Measurements from ENCODE around the gene CHSY1. TPM values are rescaled to one million over a fixed set of nuclear protein-coding genes. Genes with fewer than 3 reads are reported as not detected.

Gene CHSY1
- total and polyA plus RNA-seq, 2 donors (not counting 1 experiment from before 2014, with no cell fraction given): 4.7 to 20.3 TPM

GRCh38 chr15:101266034-101266433, 14.2 kb upstream of the CHSY1 start:
- POLR2A ChIA-PET: no interaction called here
- H3K27ac Mint-ChIP-seq: no peak overlapping the region
- WGBS (ENCODE audit: insufficient coverage): 85% methylated on average over 3 of the region's 3 CpGs
- Histone ChIP-seq H3K27ac (ENCODE audit: low read length in 2 of 2) (no peak overlapping the region), H2AFZ (ENCODE audit: insufficient read depth, low read depth, low read length, poor library complexity, severe bottlenecking) (no peak overlapping the region), H3K4me1 (ENCODE audit: control insufficient read depth in 2 of 2, insufficient read depth in 2 of 2, low read length in 2 of 2) (no peaks in the 10 kb centered on the region), H4K20me1 (ENCODE audit: control insufficient read depth, insufficient read depth, low read length, poor library complexity, severe bottlenecking) (no peaks in the 10 kb centered on the region), H3K27me3 (replicated peaks in 1 of 4; ENCODE audit: control extremely low read depth in 1 of 4, control insufficient read depth in 3 of 4, insufficient read depth in 4 of 4, low read length in 3 of 4) (peaks cover 0 to 5% (median 0%) of the 10 kb centered on the region in 4 experiments), H3K9ac (ENCODE audit: low read length) (no peak overlapping the region), H3K9me3 (ENCODE audit: control extremely low read depth in 1 of 3, control insufficient read depth in 2 of 3, insufficient read depth in 1 of 3, low read length in 2 of 3) (no peaks in the 10 kb centered on the region), H3K4me2 (replicated peaks; ENCODE audit: low read depth, low read length, poor library complexity, severe bottlenecking) (no peak overlapping the region), H3K36me3 (replicated peaks in 1 of 2; ENCODE audit: control extremely low read depth in 1 of 2, control insufficient read depth in 1 of 2, extremely low read depth in 1 of 2, insufficient read depth in 2 of 2, low read length in 1 of 2) (peaks cover 0 to 8% of the 10 kb centered on the region in 2 experiments), H3K4me3 (ENCODE audit: control extremely low read depth in 1 of 5, extremely low read depth in 1 of 5, insufficient read depth in 1 of 5, low read depth in 2 of 5, low read length in 4 of 5) (no peak overlapping the region), H3K79me2 (ENCODE audit: control insufficient read depth, insufficient read depth, low read length) (no peaks in the 10 kb centered on the region)
- no peak for TF ChIP-seq EZH2 (IDR thresholded peaks at IDR 0.05; ENCODE audit: borderline replicate concordance, insufficient read depth, low read depth, low read length, poor library complexity, severe bottlenecking)
- H3K4me1 Mint-ChIP-seq: no peaks in the 10 kb centered on the region
- CTCF ChIA-PET: interaction anchor here (1.6 kb wide), 1 partner anchor 8 kb away, joined by 12 read pairs; no protein-coding TSS in a partner anchor
- DNase-seq: no peak
- intact Hi-C loops (cut with micrococcal nuclease): no loop called here
- H3K9me3 Mint-ChIP-seq (ENCODE audit: insufficient read depth): no peaks in the 10 kb centered on the region
- H3K4me3 Mint-ChIP-seq: no peak overlapping the region
- no peak for ATAC-seq (ENCODE audit: low read depth)
- H3K27me3 Mint-ChIP-seq: no peaks in the 10 kb centered on the region

GRCh38 chr15:101264911-101265641, 13.2 kb upstream of the CHSY1 start:
- Mint-ChIP-seq H3K4me3 (no peak overlapping the region), H3K4me1 (no peaks in the 10 kb centered on the region), H3K27ac (no peak overlapping the region), H3K27me3 (peaks cover 2% of the 10 kb centered on the region), H3K9me3 (ENCODE audit: insufficient read depth) (no peaks in the 10 kb centered on the region)
- intact Hi-C loops (cut with micrococcal nuclease): no loop called here
- no peak for DNase-seq
- H3K4me2 ChIP-seq (replicated peaks; ENCODE audit: low read depth, low read length, poor library complexity, severe bottlenecking): no peak overlapping the region
- no peaks in the 10 kb centered on the region for H3K36me3 ChIP-seq (replicated peaks in 1 of 2; ENCODE audit: control extremely low read depth in 1 of 2, control insufficient read depth in 1 of 2, extremely low read depth in 1 of 2, insufficient read depth in 2 of 2, low read length in 1 of 2)
- H3K9ac ChIP-seq (ENCODE audit: low read length): no peak overlapping the region
- H3K27ac ChIP-seq (ENCODE audit: low read length in 2 of 2): no peak overlapping the region
- H2AFZ ChIP-seq (ENCODE audit: insufficient read depth, low read depth, low read length, poor library complexity, severe bottlenecking): no peak overlapping the region
- H3K9me3 ChIP-seq (ENCODE audit: control extremely low read depth in 1 of 3, control insufficient read depth in 2 of 3, insufficient read depth in 1 of 3, low read length in 2 of 3): no peaks in the 10 kb centered on the region
- ATAC-seq (ENCODE audit: low read depth): no peak
- no peaks in the 10 kb centered on the region for H3K79me2 ChIP-seq (ENCODE audit: control insufficient read depth, insufficient read depth, low read length)
- no peaks in the 10 kb centered on the region for H4K20me1 ChIP-seq (ENCODE audit: control insufficient read depth, insufficient read depth, low read length, poor library complexity, severe bottlenecking)
- 88% methylated on average over 17 of the region's 17 CpGs for WGBS (ENCODE audit: insufficient coverage)
- TF ChIP-seq CTCF (IDR thresholded peaks at IDR 0.05) (no peak), EZH2 (IDR thresholded peaks at IDR 0.05; ENCODE audit: borderline replicate concordance, insufficient read depth, low read depth, low read length, poor library complexity, severe bottlenecking) (no peak)
- H3K4me1 ChIP-seq (ENCODE audit: control insufficient read depth in 2 of 2, insufficient read depth in 2 of 2, low read length in 2 of 2): no peaks in the 10 kb centered on the region
- POLR2A ChIA-PET: no interaction called here
- no peak overlapping the region for H3K4me3 ChIP-seq (ENCODE audit: control extremely low read depth in 1 of 5, extremely low read depth in 1 of 5, insufficient read depth in 1 of 5, low read depth in 2 of 5, low read length in 4 of 5)
- H3K27me3 ChIP-seq (replicated peaks in 1 of 4; ENCODE audit: control extremely low read depth in 1 of 4, control insufficient read depth in 3 of 4, insufficient read depth in 4 of 4, low read length in 3 of 4): peaks cover 0 to 5% (median 0%) of the 10 kb centered on the region in 4 experiments
- CTCF ChIA-PET: interaction anchor here (0.9 kb wide), 1 partner anchor 177 kb away, joined by 3 read pairs; no protein-coding TSS in a partner anchor
